ENCODE results near the gene MAGI2. TPM values are rescaled to one million over a fixed set of nuclear protein-coding genes. Genes with fewer than 3 reads are reported as not detected.

Gene MAGI2
- polyA plus RNA-seq, 1 experiment, result 0.81 TPM

- no peak for DNase-seq (ENCODE audit: low read depth)
- Histone ChIP-seq H3K36me3 (ENCODE audit: control insufficient read depth, insufficient read depth, low read length) (no peaks in the 10 kb centered on the region), H3K4me3 (ENCODE audit: low read depth, low read length) (no peak overlapping the region), H3K27me3 (ENCODE audit: control insufficient read depth, insufficient read depth, low read length) (no peaks in the 10 kb centered on the region)
- TF ChIP-seq CTCF (IDR thresholded peaks at IDR 0.05; ENCODE audit: insufficient read depth, low read depth, low read length), result no peak
- ChIA-PET CTCF (no interaction called here), POLR2A (no interaction called here)
These were observed 963.8 kb downstream of the MAGI2 start for GRCh38 chr7:78489476-78490240.

- H3K27me3 ChIP-seq (ENCODE audit: control insufficient read depth, insufficient read depth, low read length), result no peaks in the 10 kb centered on the region
- no peak overlapping the region for H3K4me3 ChIP-seq (ENCODE audit: low read depth, low read length)
- POLR2A ChIA-PET, result no interaction called here
- no peaks in the 10 kb centered on the region for H3K36me3 ChIP-seq (ENCODE audit: control insufficient read depth, insufficient read depth, low read length)
- CTCF ChIA-PET, result no interaction called here
- no peak for DNase-seq (ENCODE audit: low read depth)
- no peak for TF ChIP-seq CTCF (IDR thresholded peaks at IDR 0.05; ENCODE audit: insufficient read depth, low read depth, low read length)
These were observed 966.0 kb downstream of the MAGI2 start for GRCh38 chr7:78487464-78487863.

GRCh38 chr7:78479348-78479747 is 974.1 kb downstream of the MAGI2 start:
- no peaks in the 10 kb centered on the region for H3K27me3 ChIP-seq (ENCODE audit: control insufficient read depth, insufficient read depth, low read length)
- ChIA-PET POLR2A (no interaction called here), CTCF (no interaction called here)
- no peaks in the 10 kb centered on the region for H3K36me3 ChIP-seq (ENCODE audit: control insufficient read depth, insufficient read depth, low read length)
- no peak overlapping the region for H3K4me3 ChIP-seq (ENCODE audit: low read depth, low read length)
- TF ChIP-seq CTCF (IDR thresholded peaks at IDR 0.05; ENCODE audit: insufficient read depth, low read depth, low read length), result no peak
- DNase-seq (ENCODE audit: low read depth), result no peak

- H3K36me3 ChIP-seq (ENCODE audit: control insufficient read depth, insufficient read depth, low read length), result no peaks in the 10 kb centered on the region
- ChIA-PET CTCF (no interaction called here), POLR2A (no interaction called here)
- H3K4me3 ChIP-seq (ENCODE audit: low read depth, low read length), result no peak overlapping the region
- TF ChIP-seq CTCF (IDR thresholded peaks at IDR 0.05; ENCODE audit: insufficient read depth, low read depth, low read length), result no peak
- no peak for DNase-seq (ENCODE audit: low read depth)
- no peaks in the 10 kb centered on the region for H3K27me3 ChIP-seq (ENCODE audit: control insufficient read depth, insufficient read depth, low read length)
These were observed 976.5 kb downstream of the MAGI2 start for GRCh38 chr7:78476851-78477405.

GRCh38 chr7:78473571-78474301 is 979.7 kb downstream of the MAGI2 start:
- DNase-seq (ENCODE audit: low read depth), result no peak
- TF ChIP-seq CTCF (IDR thresholded peaks at IDR 0.05; ENCODE audit: insufficient read depth, low read depth, low read length), result no peak
- CTCF ChIA-PET, result interaction anchor here (0.6 kb wide), 1 partner anchor 624 kb away, joined by 3 read pairs; no protein-coding TSS in a partner anchor
- POLR2A ChIA-PET, result interaction anchor here (0.6 to 0.7 kb wide), 2 partner anchors 295 to 390 kb away, joined by 3 to 5 read pairs; no protein-coding TSS in a partner anchor
- Histone ChIP-seq H3K36me3 (ENCODE audit: control insufficient read depth, insufficient read depth, low read length) (no peaks in the 10 kb centered on the region), H3K27me3 (ENCODE audit: control insufficient read depth, insufficient read depth, low read length) (no peaks in the 10 kb centered on the region), H3K4me3 (ENCODE audit: low read depth, low read length) (no peak overlapping the region)

All from BJ (cell line).